Ascending aorta (tissue), 2 donors: ENCODE measurements around the gene SAFB. TPM values are rescaled to one million over a fixed set of nuclear protein-coding genes. Genes with fewer than 3 reads are reported as not detected.

Experiments used
- DNase-seq, 2 donors: peaks; one replicate each; pipeline ENCODE4 v3.0.0-alpha.2; 2019; ENCODE audit warnings: low spot score in 2 of 2
- H3K27ac ChIP-seq, 2 donors: fragments of 200-600 bp; sonication (generic); one replicate each; pipeline ENCODE4 v1.5.1; 2016 to 2017; ENCODE audit warnings: mild to moderate bottlenecking in 1 of 2
- H3K27me3 ChIP-seq: fragments of 200-600 bp; sonication (generic); one replicate; pipeline ENCODE4 v1.5.1; 2017
- H3K36me3 ChIP-seq, 2 donors: fragments of 200-600 bp; sonication (generic); one replicate each; pipeline ENCODE4 v1.5.1; 2016
- H3K4me1 ChIP-seq, 2 donors: fragments of 200-600 bp; sonication (generic); one replicate each; pipeline ENCODE4 v1.5.1; 2016 to 2017; ENCODE audit warnings: mild to moderate bottlenecking in 1 of 2
- H3K4me3 ChIP-seq, 2 donors: fragments of 200-600 bp; sonication (generic); one replicate each; pipeline ENCODE4 v1.5.1; 2016 to 2017; ENCODE audit warnings: mild to moderate bottlenecking in 1 of 2
- H3K9me3 ChIP-seq, 2 donors: fragments of 200-600 bp; sonication (generic); one replicate each; pipeline ENCODE4 v1.5.1; 2016
- intact Hi-C: fragments of 100-400 bp; cut with DNase I; formaldehyde crosslinking; loops from one replicate; pipeline ENCODE4 v1.15.1; 2023
- total RNA-seq: library from RNA; depleted of rRNA; stranded (reverse); fragments of >200 nt; gene quantifications from one replicate; pipeline ENCODE4 v1.1.0, GENCODE V29; 2016
- TF ChIP-seq, protein P1 (sequence below), 3 experiments: fragments of 200-600 bp in 2 of 3; fragments of 450-650 bp in 1 of 3; sonication (generic) in 2 of 3; IDR thresholded peaks; one replicate each; pipeline ENCODE4 v1.5.1; 2016 to 2019; ENCODE audit warnings: antibody characterized with exemption in 3 of 3, mild to moderate bottlenecking in 1 of 3, moderate library complexity in 1 of 3

The SAFB gene
- total RNA-seq, 1 donor from 2014 or later = 114 TPM

DNA sequence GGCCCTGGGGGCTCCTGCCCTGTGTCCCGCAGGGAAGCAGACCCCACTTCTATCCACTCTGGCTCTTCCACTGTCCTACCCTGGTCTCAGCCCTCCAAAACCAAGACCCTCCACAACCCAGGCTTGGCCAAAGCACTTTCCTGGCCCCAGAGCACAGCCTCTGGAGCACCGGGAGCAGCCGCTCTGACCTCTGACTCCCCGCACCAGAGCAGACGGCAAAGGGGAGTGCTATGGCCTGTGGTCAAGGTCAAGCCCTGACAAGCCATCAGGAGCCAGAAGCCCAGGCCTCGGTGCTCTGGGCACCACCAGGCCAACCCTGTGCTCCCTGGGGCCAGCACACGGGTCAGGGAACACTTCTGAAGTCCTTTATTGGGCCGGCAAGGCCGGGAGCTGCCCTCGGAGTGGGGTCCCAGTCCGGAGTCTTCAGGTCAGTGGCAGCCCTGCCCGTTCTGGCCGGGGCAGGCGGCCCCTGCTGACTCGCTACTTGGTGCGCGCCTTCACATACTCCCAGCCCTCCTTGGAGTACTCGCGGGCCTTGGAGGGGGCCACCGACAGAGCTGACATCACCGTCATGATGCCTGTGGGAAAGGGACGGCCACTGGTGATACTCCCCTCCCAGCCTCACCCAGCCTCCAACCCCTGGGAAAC lies 55.3 kb downstream of the SAFB start:
- Histone ChIP-seq H3K36me3 (peaks cover 0 to 7% of the 10 kb centered on the region in 2 donors), H3K4me3 (no peak overlapping the region), H3K27me3 (no peaks in the 10 kb centered on the region), H3K27ac (no peak overlapping the region), H3K9me3 (no peaks in the 10 kb centered on the region), H3K4me1 (peaks cover 6 to 9% of the 10 kb centered on the region in 2 donors)
- TF ChIP-seq, protein P1, sequence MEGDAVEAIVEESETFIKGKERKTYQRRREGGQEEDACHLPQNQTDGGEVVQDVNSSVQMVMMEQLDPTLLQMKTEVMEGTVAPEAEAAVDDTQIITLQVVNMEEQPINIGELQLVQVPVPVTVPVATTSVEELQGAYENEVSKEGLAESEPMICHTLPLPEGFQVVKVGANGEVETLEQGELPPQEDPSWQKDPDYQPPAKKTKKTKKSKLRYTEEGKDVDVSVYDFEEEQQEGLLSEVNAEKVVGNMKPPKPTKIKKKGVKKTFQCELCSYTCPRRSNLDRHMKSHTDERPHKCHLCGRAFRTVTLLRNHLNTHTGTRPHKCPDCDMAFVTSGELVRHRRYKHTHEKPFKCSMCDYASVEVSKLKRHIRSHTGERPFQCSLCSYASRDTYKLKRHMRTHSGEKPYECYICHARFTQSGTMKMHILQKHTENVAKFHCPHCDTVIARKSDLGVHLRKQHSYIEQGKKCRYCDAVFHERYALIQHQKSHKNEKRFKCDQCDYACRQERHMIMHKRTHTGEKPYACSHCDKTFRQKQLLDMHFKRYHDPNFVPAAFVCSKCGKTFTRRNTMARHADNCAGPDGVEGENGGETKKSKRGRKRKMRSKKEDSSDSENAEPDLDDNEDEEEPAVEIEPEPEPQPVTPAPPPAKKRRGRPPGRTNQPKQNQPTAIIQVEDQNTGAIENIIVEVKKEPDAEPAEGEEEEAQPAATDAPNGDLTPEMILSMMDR (IDR thresholded peaks at IDR 0.05) = no peak
- intact Hi-C loops = no loop called here
- DNase-seq = no peak

GRCh38 chr19:5679289-5680083 lies 56.6 kb downstream of the SAFB start:
- Histone ChIP-seq H3K36me3 (peaks cover 0 to 7% of the 10 kb centered on the region in 2 donors), H3K27ac (peak overlapping the region; percentile 80 to 95), H3K4me3 (peak overlapping the region; percentile 77 to 96), H3K27me3 (no peaks in the 10 kb centered on the region), H3K9me3 (no peaks in the 10 kb centered on the region), H3K4me1 (peaks cover 6 to 9% of the 10 kb centered on the region in 2 donors)
- no peak for DNase-seq
- intact Hi-C loops = loop anchor here (1.0 to 5.0 kb wide), 4 partner anchors 11 to 387 kb away; partner anchors contain the start of genes NDUFA11, RPL36 and SAFB2
- TF ChIP-seq, protein P1 (IDR thresholded peaks at IDR 0.05) = no peak

GRCh38 chr19:5680084-5680436 lies 57.2 kb downstream of the SAFB start:
- peak overlapping the region; percentile 80 to 95 for H3K27ac ChIP-seq
- no peaks in the 10 kb centered on the region for H3K9me3 ChIP-seq
- peaks cover 0 to 7% of the 10 kb centered on the region in 2 donors for H3K36me3 ChIP-seq
- peak overlapping the region; percentile 77 to 96 for H3K4me3 ChIP-seq
- H3K27me3 ChIP-seq = no peaks in the 10 kb centered on the region
- no peak for DNase-seq
- TF ChIP-seq, protein P1 (IDR thresholded peaks at IDR 0.05) = no peak
- H3K4me1 ChIP-seq = peaks cover 6 to 9% of the 10 kb centered on the region in 2 donors
- intact Hi-C loops = loop anchor here (1.0 to 5.0 kb wide), 4 partner anchors 10 to 388 kb away; partner anchors contain the start of genes NDUFA11, RPL36 and SAFB2

GRCh38 chr19:5680437-5681368 lies 57.8 kb downstream of the SAFB start, which contains the start of the genes HSD11B1L and MICOS13:
HSD11B1L (plus strand) TSS chr19:5681027; CDS start chr19:5684833, 3,806 bp downstream.
MICOS13 (minus strand) TSS chr19:5680516; CDS start chr19:5680486, 30 bp downstream.
- Histone ChIP-seq H3K27me3 (no peaks in the 10 kb centered on the region), H3K36me3 (peaks cover 0 to 7% of the 10 kb centered on the region in 2 donors), H3K4me3 (peak within 1 kb of the TSS; percentile 77 to 96), H3K4me1 (peaks cover 6 to 9% of the 10 kb centered on the region in 2 donors), H3K9me3 (no peaks in the 10 kb centered on the region), H3K27ac (peak within 1 kb of the TSS; percentile 80 to 95)
- TF ChIP-seq, protein P1 (IDR thresholded peaks at IDR 0.05) = no peak
- peak; percentile 97 to 99 for DNase-seq
- intact Hi-C loops = loop anchor here (1.0 to 5.0 kb wide), 5 partner anchors 10 to 388 kb away; partner anchors contain the start of genes CATSPERD, LONP1, NDUFA11 and RPL36
